ENCODE results near the gene RNF168.

GRCh38 chr3:196504556-196504955 is 988 bp upstream of the RNF168 start:
- TF ChIP-seq CTCF (IDR thresholded peaks at IDR 0.05): no peak
- no peak for TF ChIP-seq POLR2A (IDR thresholded peaks at IDR 0.05)
